Kidney (tissue), 14 donors: Measurements from ENCODE around the gene ERCC4. TPM values are rescaled to one million over a fixed set of nuclear protein-coding genes. Genes with fewer than 3 reads are reported as not detected.

ENCODE experiments used
- DNase-seq, 5 donors: peaks; one replicate each; pipeline ENCODE4 v3.0.0-alpha.2; 2013 to 2020
- FAIRE-seq: peaks from 2 replicates; lab custom pipeline; 2012; peaks lifted over from hg19 to GRCh38; lab: Jason Lieb, UNC
- H3K27ac ChIP-seq, 2 donors: one replicate each; pipeline ENCODE4 v1.7.0; 2013; ENCODE audit warnings: low read depth in 2 of 2, low read length in 2 of 2, inconsistent platforms in 1 of 2
- H3K27me3 ChIP-seq: one replicate; pipeline ENCODE4 v1.7.1; 2013; ENCODE audit warnings: low read length, inconsistent platforms; ENCODE audit not compliant: control insufficient read depth, insufficient read depth
- H3K36me3 ChIP-seq, 3 donors: one replicate each; pipeline versions ENCODE4 v1.7.0 to v1.7.1; 2013; ENCODE audit warnings: low read length in 3 of 3, control low read depth in 1 of 3, inconsistent platforms in 1 of 3; ENCODE audit not compliant: insufficient read depth in 3 of 3, control insufficient read depth in 2 of 3
- H3K4me1 ChIP-seq, 3 donors: one replicate each; pipeline versions ENCODE4 v1.7.0 to v1.7.1; 2013; ENCODE audit warnings: low read length in 3 of 3, inconsistent platforms in 1 of 3, low read depth in 1 of 3; ENCODE audit not compliant: control insufficient read depth in 2 of 3, insufficient read depth in 2 of 3
- H3K4me3 ChIP-seq, 3 donors: one replicate each; pipeline versions ENCODE4 v1.7.0 to v1.8.1; 2013; ENCODE audit warnings: low read length in 3 of 3, control low read depth in 1 of 3, inconsistent platforms in 1 of 3
- H3K9ac ChIP-seq, 3 donors: one replicate each; pipeline versions ENCODE4 v1.7.0 to v1.7.1; 2013; ENCODE audit warnings: low read length in 3 of 3, control low read depth in 1 of 3, inconsistent platforms in 1 of 3
- H3K9me3 ChIP-seq, 3 donors: one replicate each; pipeline versions ENCODE4 v1.7.0 to v1.7.1; 2013; ENCODE audit warnings: low read length in 3 of 3, control low read depth in 1 of 3, inconsistent platforms in 1 of 3; ENCODE audit not compliant: control insufficient read depth in 2 of 3, insufficient read depth in 1 of 3
- intact Hi-C: fragments of 100-400 bp; cut with DNase I; formaldehyde crosslinking; loops from one replicate; pipeline ENCODE4 v1.11.1; 2022
- polyA plus RNA-seq: library from polyadenylated mRNA; stranded (reverse); fragments of 350-450 nt; fragmentation: Illumina TruSeq; extraction: RNeasy Lipid Tissue Mini Kit (QIAGEN cat#74804); gene quantifications from one replicate; pipeline ENCODE4 v1.2.3, GENCODE V29; 2014; ENCODE audit warnings: low read depth, low replicate concordance; ENCODE audit not compliant: insufficient read depth
- total RNA-seq: library from RNA; stranded (reverse); fragmentation: NEBNext Ultra II Directional; extraction: Animal tissue kit (Norgen Biotek cat#: 25700); gene quantifications from one replicate; pipeline ENCODE4 v1.2.1, GENCODE V29; 2021
- TF ChIP-seq, protein P1 (sequence below): IDR thresholded peaks from 3 replicates; pipeline ENCODE4 v1.5.1; 2012; ENCODE audit warnings: mild to moderate bottlenecking, moderate library complexity, borderline replicate concordance; ENCODE audit not compliant: insufficient read depth; ENCODE audit errors: extremely low read depth
- donor health status: control.
- donor health status: control.
- donor health status: control.
- donor health status: control.
- donor health status: control.
- donor health status: DM: yes; HTN: yes; CAD: no.
- donor health status: Normal renal cell carcinoma (clear cell type).

Gene ERCC4
- total and polyA plus RNA-seq, 2 donors from 2014 or later, result 2.0 to 10.5 TPM

DNA sequence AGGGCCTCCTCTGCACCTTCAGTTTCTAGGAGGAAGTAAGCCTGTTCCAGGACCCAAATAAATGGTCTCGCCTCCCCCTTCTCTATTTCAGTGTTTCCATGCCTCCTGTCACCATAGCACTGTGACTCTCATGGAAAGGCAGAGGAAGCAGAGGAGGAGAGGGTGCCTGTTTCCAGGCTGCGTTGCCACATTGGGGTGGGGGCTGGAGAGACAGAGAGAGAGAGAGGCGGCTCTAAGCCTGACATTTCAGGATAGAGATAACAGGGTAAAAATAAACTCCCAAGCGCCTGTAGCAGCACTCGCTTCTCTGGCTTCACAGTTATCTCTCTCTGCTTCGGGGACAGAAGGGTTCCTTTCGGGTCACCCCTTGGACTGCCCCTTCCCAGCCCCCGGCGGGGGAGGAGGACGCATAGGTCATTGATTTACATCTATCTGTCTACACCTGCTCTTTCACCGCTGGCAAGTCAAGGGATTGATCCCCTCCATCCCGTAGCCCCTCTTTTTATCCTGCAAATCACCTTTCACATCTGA is 80.0 kb downstream of the ERCC4 start:
- FAIRE-seq, result no peak

DNA sequence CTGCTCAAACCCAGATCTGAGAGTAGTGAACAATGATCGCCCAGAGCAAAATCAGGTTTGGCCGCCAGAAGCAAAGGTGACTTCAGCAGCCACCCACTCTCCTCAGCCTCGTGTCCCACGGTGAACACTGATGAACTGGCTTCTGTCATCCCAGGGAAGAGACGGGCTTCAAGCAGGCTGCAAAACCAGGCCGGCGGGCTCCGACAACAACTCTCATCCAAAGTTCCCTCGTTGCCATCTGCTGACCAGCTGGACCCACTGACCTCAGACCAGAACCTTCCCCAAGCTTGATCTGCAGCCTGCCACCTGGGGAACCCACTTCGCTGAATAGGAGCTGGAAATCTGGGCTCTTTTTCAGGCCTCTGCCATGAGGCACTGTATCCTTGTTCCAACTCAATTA is 81.6 kb downstream of the ERCC4 start:
- H3K4me3 ChIP-seq, result no peak overlapping the region
- no peaks in the 10 kb centered on the region for H3K27me3 ChIP-seq
- no peak overlapping the region for H3K9ac ChIP-seq
- no peak for DNase-seq
- peaks cover 0 to 3% (median 0%) of the 10 kb centered on the region in 3 donors for H3K4me1 ChIP-seq
- FAIRE-seq, result no peak
- no peaks in the 10 kb centered on the region for H3K9me3 ChIP-seq
- TF ChIP-seq, protein P1, sequence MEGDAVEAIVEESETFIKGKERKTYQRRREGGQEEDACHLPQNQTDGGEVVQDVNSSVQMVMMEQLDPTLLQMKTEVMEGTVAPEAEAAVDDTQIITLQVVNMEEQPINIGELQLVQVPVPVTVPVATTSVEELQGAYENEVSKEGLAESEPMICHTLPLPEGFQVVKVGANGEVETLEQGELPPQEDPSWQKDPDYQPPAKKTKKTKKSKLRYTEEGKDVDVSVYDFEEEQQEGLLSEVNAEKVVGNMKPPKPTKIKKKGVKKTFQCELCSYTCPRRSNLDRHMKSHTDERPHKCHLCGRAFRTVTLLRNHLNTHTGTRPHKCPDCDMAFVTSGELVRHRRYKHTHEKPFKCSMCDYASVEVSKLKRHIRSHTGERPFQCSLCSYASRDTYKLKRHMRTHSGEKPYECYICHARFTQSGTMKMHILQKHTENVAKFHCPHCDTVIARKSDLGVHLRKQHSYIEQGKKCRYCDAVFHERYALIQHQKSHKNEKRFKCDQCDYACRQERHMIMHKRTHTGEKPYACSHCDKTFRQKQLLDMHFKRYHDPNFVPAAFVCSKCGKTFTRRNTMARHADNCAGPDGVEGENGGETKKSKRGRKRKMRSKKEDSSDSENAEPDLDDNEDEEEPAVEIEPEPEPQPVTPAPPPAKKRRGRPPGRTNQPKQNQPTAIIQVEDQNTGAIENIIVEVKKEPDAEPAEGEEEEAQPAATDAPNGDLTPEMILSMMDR, result no peak
- intact Hi-C loops, result no loop called here
- no peaks in the 10 kb centered on the region for H3K36me3 ChIP-seq
- H3K27ac ChIP-seq, result no peak overlapping the region

More for the DNA sequence above, 80.0 kb downstream of the ERCC4 start:
- Histone ChIP-seq H3K27ac (no peak overlapping the region), H3K36me3 (no peaks in the 10 kb centered on the region), H3K9me3 (no peaks in the 10 kb centered on the region), H3K4me1 (peaks cover 0 to 3% (median 0%) of the 10 kb centered on the region in 3 donors), H3K9ac (no peak overlapping the region), H3K4me3 (no peak overlapping the region), H3K27me3 (no peaks in the 10 kb centered on the region)
- intact Hi-C loops, result no loop called here
- no peak for DNase-seq
- TF ChIP-seq, protein P1, result no peak

Other genes with a start within 250 kb of the ERCC4 start
- gene MRTFB, start 151.2 kb downstream of the ERCC4 start, total RNA-seq, result 51.0 TPM
- 5.1 TPM for gene MRTFB, start 151.2 kb downstream of the ERCC4 start, polyA plus RNA-seq